Astrocyte (in vitro differentiated cells and primary cell): Measurements from ENCODE around the gene PRRT1B. TPM values are rescaled to one million over a fixed set of nuclear protein-coding genes. Genes with fewer than 3 reads are reported as not detected.
A peak's percentile ranks its signal among the peaks of the same experiment; 100 is the strongest.

Experiments
- DNase-seq: peaks from one replicate; pipeline ENCODE4 v3.0.0-alpha.2; 2010; ENCODE audit warnings: low read depth
- FAIRE-seq: peaks from 2 replicates; lab custom pipeline; 2011; peaks lifted over from hg19 to GRCh38; lab: Jason Lieb, UNC
- H2AFZ ChIP-seq: 2 replicates; pipeline ENCODE4 v1.6.0; 2012; ENCODE audit warnings: low read depth, low read length, inconsistent platforms
- H3K27ac ChIP-seq: 2 replicates; pipeline ENCODE4 v1.5.1; 2011; ENCODE audit warnings: low read depth, low read length, inconsistent platforms
- H3K27me3 ChIP-seq: 2 replicates; pipeline ENCODE4 v1.6.0; 2011; ENCODE audit warnings: low read length, inconsistent platforms; ENCODE audit not compliant: insufficient read depth
- H3K36me3 ChIP-seq: 2 replicates; pipeline ENCODE4 v1.5.1; 2011; ENCODE audit warnings: low read length, inconsistent platforms; ENCODE audit not compliant: insufficient read depth
- H3K4me1 ChIP-seq: 2 replicates; pipeline ENCODE4 v1.5.1; 2011; ENCODE audit warnings: low read length, inconsistent platforms; ENCODE audit not compliant: insufficient read depth
- H3K4me2 ChIP-seq: 2 replicates; pipeline ENCODE4 v1.6.0; 2012; ENCODE audit warnings: low read length, inconsistent platforms
- H3K4me3 ChIP-seq: 2 replicates; pipeline ENCODE4 v1.5.1; 2011; ENCODE audit warnings: low read depth, mild to moderate bottlenecking, low read length, inconsistent platforms; ENCODE audit not compliant: insufficient read depth
- H3K79me2 ChIP-seq: 2 replicates; pipeline ENCODE4 v1.6.0; 2012; ENCODE audit warnings: mild to moderate bottlenecking, low read length, inconsistent platforms; ENCODE audit not compliant: insufficient read depth
- H3K9ac ChIP-seq: 2 replicates; pipeline ENCODE4 v1.6.0; 2012; ENCODE audit warnings: mild to moderate bottlenecking, low read length, inconsistent platforms
- H3K9me3 ChIP-seq: 2 replicates; pipeline ENCODE4 v1.5.1; 2012; ENCODE audit warnings: low read depth, mild to moderate bottlenecking, low read length, inconsistent platforms; ENCODE audit not compliant: insufficient read depth
- H4K20me1 ChIP-seq: 2 replicates; pipeline ENCODE4 v1.6.0; 2012; ENCODE audit warnings: low read length, inconsistent platforms; ENCODE audit not compliant: insufficient read depth
- H3K27ac Mint-ChIP-seq: one replicate; pipeline ENCODE4 v1.8.0; 2021; ENCODE audit warnings: mild to moderate bottlenecking, mixed read lengths; ENCODE audit not compliant: unreplicated experiment
- H3K27me3 Mint-ChIP-seq: one replicate; pipeline ENCODE4 v1.8.0; 2021; ENCODE audit warnings: low read depth, mixed read lengths; ENCODE audit not compliant: unreplicated experiment
- H3K36me3 Mint-ChIP-seq: one replicate; pipeline ENCODE4 v1.8.0; 2021; ENCODE audit warnings: low read depth, mixed read lengths; ENCODE audit not compliant: unreplicated experiment
- H3K4me1 Mint-ChIP-seq: one replicate; pipeline ENCODE4 v1.8.0; 2021; ENCODE audit warnings: low read depth, mixed read lengths; ENCODE audit not compliant: unreplicated experiment
- H3K4me3 Mint-ChIP-seq: one replicate; pipeline ENCODE4 v1.8.0; 2021; ENCODE audit warnings: mild to moderate bottlenecking, moderate library complexity, mixed read lengths; ENCODE audit not compliant: unreplicated experiment
- H3K9me3 Mint-ChIP-seq: one replicate; pipeline ENCODE4 v1.8.0; 2021; ENCODE audit warnings: mild to moderate bottlenecking, mixed read lengths; ENCODE audit not compliant: unreplicated experiment
- EZH2 ChIP-seq: IDR thresholded peaks from 2 replicates; pipeline ENCODE4 v1.6.1; 2012; ENCODE audit warnings: mild to moderate bottlenecking, low read length, inconsistent platforms; ENCODE audit not compliant: insufficient read depth
- total RNA-seq: library from RNA; stranded (reverse); gene quantifications from 2 replicates; pipeline ENCODE4 v1.2.1, GENCODE V29; 2021
- TF ChIP-seq, protein P1 (sequence below): IDR thresholded peaks from 2 replicates; pipeline ENCODE4 v1.5.1; 2011; ENCODE audit warnings: low read depth, mild to moderate bottlenecking, inconsistent platforms, low read length, moderate library complexity; ENCODE audit not compliant: insufficient read depth

Gene PRRT1B
- total RNA-seq, 1 donor from 2014 or later: not detected

DNA sequence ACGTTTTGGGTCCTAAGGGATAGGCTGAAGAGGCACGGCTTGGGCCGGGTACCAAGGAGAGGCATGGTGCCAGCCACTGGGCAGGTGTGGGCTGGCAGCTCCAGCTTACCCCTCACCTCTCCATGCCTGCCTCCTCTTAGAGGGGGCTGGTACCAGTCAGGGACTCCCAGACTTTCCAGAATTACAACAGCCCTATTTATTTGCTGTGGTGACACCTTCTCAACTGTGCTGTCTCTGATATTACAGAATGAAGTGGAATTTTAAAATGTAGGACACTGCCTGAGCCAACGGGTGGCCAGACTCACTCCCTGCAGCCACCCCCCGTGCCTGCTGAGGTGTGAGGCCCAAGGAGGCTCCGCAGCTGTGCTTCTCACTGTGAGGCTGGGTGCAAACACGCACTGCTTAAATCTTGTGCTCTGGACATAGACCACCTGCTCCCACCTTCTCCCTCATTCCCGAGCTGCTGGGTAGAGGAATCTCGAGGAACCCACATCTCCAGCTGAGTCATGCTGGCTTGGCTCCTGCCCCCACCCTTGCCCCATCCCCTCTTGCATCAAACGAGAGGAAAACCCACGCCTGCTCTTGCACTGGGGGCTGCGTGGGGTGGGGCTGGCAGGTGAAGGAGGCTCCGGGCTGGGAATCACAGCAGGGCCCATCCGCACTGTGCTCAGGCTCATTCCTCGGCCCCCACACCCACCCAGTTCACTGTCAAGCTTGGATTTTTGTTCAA lies 47.9 kb downstream of the PRRT1B start:
- H3K36me3 ChIP-seq: peaks cover 5% of the 10 kb centered on the region
- H2AFZ ChIP-seq: no peak overlapping the region
- H3K9ac ChIP-seq: no peak overlapping the region

GRCh38 chr9:131593936-131594665 lies 48.8 kb downstream of the PRRT1B start:
- Histone ChIP-seq H2AFZ (no peak overlapping the region), H3K9me3 (no peaks in the 10 kb centered on the region), H3K27me3 (no peaks in the 10 kb centered on the region), H3K79me2 (no peaks in the 10 kb centered on the region), H3K4me1 (peaks cover 4% of the 10 kb centered on the region), H3K9ac (no peak overlapping the region), H3K4me2 (no peak overlapping the region), H3K4me3 (no peak overlapping the region), H3K36me3 (peaks cover 5% of the 10 kb centered on the region), H4K20me1 (peaks cover 6% of the 10 kb centered on the region), H3K27ac (no peak overlapping the region)
- FAIRE-seq (no peak), DNase-seq (no peak)
- Mint-ChIP-seq H3K27me3 (no peaks in the 10 kb centered on the region), H3K4me3 (no peak overlapping the region), H3K9me3 (no peaks in the 10 kb centered on the region), H3K27ac (no peak overlapping the region), H3K36me3 (peaks cover 25% of the 10 kb centered on the region), H3K4me1 (peaks cover 24% of the 10 kb centered on the region)
- TF ChIP-seq EZH2: no peak
- TF ChIP-seq, protein P1, sequence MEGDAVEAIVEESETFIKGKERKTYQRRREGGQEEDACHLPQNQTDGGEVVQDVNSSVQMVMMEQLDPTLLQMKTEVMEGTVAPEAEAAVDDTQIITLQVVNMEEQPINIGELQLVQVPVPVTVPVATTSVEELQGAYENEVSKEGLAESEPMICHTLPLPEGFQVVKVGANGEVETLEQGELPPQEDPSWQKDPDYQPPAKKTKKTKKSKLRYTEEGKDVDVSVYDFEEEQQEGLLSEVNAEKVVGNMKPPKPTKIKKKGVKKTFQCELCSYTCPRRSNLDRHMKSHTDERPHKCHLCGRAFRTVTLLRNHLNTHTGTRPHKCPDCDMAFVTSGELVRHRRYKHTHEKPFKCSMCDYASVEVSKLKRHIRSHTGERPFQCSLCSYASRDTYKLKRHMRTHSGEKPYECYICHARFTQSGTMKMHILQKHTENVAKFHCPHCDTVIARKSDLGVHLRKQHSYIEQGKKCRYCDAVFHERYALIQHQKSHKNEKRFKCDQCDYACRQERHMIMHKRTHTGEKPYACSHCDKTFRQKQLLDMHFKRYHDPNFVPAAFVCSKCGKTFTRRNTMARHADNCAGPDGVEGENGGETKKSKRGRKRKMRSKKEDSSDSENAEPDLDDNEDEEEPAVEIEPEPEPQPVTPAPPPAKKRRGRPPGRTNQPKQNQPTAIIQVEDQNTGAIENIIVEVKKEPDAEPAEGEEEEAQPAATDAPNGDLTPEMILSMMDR: no peak

More for the DNA sequence above, 47.9 kb downstream of the PRRT1B start:
- H3K79me2 ChIP-seq: no peaks in the 10 kb centered on the region
- no peaks in the 10 kb centered on the region for H3K27me3 ChIP-seq
- no peaks in the 10 kb centered on the region for H3K9me3 ChIP-seq
- no peak overlapping the region for H3K4me3 ChIP-seq
- DNase-seq: peak; percentile 23
- TF ChIP-seq, protein P1: no peak
- TF ChIP-seq EZH2: no peak
- no peak overlapping the region for H3K4me3 Mint-ChIP-seq
- H3K4me1 ChIP-seq: peaks cover 4% of the 10 kb centered on the region
- H3K36me3 Mint-ChIP-seq: peaks cover 26% of the 10 kb centered on the region
- no peak overlapping the region for H3K27ac ChIP-seq
- H3K27ac Mint-ChIP-seq: peak overlapping the region; percentile 81
- peaks cover 24% of the 10 kb centered on the region for H3K4me1 Mint-ChIP-seq
- H3K27me3 Mint-ChIP-seq: no peaks in the 10 kb centered on the region
- H3K9me3 Mint-ChIP-seq: no peaks in the 10 kb centered on the region
- H4K20me1 ChIP-seq: peaks cover 6% of the 10 kb centered on the region
- H3K4me2 ChIP-seq: no peak overlapping the region
- no peak for FAIRE-seq
